Measurements from ENCODE around the gene SNRNP40. TPM values are rescaled to one million over a fixed set of nuclear protein-coding genes. Genes with fewer than 3 reads are reported as not detected.

Gene SNRNP40
- total RNA-seq, 4 donors from 2014 or later = 20.2 to 154 (median 32.3) TPM

DNA sequence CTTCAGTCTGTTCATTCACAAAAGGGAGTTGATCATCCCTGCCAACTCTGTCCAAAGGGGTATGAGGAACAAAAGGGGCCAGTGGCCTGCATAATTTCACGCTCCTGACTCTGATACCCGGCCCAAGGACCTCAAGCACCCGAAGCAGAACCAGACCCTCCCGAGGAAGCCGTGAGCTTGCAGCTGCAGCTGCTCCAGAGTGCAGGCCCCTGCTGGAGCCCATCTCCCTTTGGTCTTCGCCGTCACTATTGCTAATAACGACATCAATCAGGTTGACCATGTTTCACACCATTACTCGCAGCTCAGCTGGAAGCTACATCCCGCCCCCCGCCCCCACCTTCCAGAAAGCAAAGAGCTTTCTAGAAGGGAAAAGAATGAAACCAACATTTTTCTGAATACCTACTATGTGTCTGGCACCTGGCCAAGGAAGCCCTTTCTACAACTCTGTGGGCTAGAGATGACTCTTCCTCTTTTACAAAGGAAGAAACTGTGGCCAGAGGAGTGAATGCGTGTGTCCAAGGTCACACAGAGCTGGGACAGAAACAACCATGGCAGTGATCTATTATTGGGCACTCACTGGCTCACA lies 62.4 kb downstream of the SNRNP40 start:
- H3K27me3 ChIP-seq = peaks cover 48% of the 10 kb centered on the region
- TF ChIP-seq, protein P1, sequence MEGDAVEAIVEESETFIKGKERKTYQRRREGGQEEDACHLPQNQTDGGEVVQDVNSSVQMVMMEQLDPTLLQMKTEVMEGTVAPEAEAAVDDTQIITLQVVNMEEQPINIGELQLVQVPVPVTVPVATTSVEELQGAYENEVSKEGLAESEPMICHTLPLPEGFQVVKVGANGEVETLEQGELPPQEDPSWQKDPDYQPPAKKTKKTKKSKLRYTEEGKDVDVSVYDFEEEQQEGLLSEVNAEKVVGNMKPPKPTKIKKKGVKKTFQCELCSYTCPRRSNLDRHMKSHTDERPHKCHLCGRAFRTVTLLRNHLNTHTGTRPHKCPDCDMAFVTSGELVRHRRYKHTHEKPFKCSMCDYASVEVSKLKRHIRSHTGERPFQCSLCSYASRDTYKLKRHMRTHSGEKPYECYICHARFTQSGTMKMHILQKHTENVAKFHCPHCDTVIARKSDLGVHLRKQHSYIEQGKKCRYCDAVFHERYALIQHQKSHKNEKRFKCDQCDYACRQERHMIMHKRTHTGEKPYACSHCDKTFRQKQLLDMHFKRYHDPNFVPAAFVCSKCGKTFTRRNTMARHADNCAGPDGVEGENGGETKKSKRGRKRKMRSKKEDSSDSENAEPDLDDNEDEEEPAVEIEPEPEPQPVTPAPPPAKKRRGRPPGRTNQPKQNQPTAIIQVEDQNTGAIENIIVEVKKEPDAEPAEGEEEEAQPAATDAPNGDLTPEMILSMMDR (IDR thresholded peaks at IDR 0.05) = no peak
- TF ChIP-seq POLR2AphosphoS5 (IDR thresholded peaks at IDR 0.05) = no peak
- no peak for TF ChIP-seq POLR2A (IDR thresholded peaks at IDR 0.05)
- TF ChIP-seq EP300 (IDR thresholded peaks at IDR 0.05; ENCODE audit: low read depth) = no peak
- in situ Hi-C loops (cut with MboI; ENCODE audit: low pct_ligation_motif_present in 1 of 4, low pct_unique_long_range_greater_than_20kb in 1 of 4, low sequenced_read_pairs in 3 of 4) = no loop called here
- peaks cover 0 to 7% (median 6%) of the 10 kb centered on the region in 4 donors for H3K4me1 ChIP-seq
- no peak for DNase-seq
- H3K9me3 ChIP-seq = no peaks in the 10 kb centered on the region
- H3K36me3 ChIP-seq = no peaks in the 10 kb centered on the region
- no peak overlapping the region for H3K27ac ChIP-seq
- intact Hi-C loops (cut with DNase I; ENCODE audit: low total_unique reads) = no loop called here
- no peak overlapping the region for H3K4me3 ChIP-seq
- 48 to 64% methylated on average over 3 to 12 of the region's 12 CpGs for WGBS, 2 donors (ENCODE audit: low coverage in 1 of 2)

DNA sequence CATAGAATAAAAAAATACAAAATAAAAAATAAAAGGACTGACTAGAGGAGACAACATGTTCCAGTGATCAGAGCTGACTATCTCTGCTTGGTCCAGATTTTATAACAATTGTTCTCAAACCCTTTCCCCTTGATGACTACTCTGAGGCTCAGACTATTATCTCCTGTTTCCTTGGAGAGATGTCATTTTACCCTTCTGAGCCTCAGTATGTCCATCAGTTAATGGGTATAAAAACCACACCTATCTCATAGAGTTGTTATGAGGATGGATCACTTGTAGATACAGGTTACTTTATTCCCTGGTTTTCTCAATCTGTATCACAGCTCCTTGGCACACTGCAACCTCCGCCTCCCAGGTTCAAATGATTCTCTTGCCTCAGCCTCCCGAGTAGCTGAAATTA lies 63.9 kb downstream of the SNRNP40 start:
- H3K9me3 ChIP-seq = no peaks in the 10 kb centered on the region
- no peak for TF ChIP-seq POLR2AphosphoS5 (IDR thresholded peaks at IDR 0.05)
- no peak for TF ChIP-seq EP300 (IDR thresholded peaks at IDR 0.05; ENCODE audit: low read depth)
- TF ChIP-seq, protein P1 (IDR thresholded peaks at IDR 0.05) = no peak
- in situ Hi-C loops (cut with MboI; ENCODE audit: low pct_ligation_motif_present in 1 of 4, low pct_unique_long_range_greater_than_20kb in 1 of 4, low sequenced_read_pairs in 3 of 4) = no loop called here
- intact Hi-C loops (cut with DNase I; ENCODE audit: low total_unique reads) = no loop called here
- peaks cover 32% of the 10 kb centered on the region for H3K27me3 ChIP-seq
- WGBS, 2 donors (ENCODE audit: low coverage in 1 of 2) = 91 to 100% methylated on average over 2 of the region's 2 CpGs
- H3K27ac ChIP-seq = no peak overlapping the region
- no peak overlapping the region for H3K4me3 ChIP-seq
- H3K36me3 ChIP-seq = no peaks in the 10 kb centered on the region
- DNase-seq = no peak
- no peaks in the 10 kb centered on the region for H3K4me1 ChIP-seq

DNA sequence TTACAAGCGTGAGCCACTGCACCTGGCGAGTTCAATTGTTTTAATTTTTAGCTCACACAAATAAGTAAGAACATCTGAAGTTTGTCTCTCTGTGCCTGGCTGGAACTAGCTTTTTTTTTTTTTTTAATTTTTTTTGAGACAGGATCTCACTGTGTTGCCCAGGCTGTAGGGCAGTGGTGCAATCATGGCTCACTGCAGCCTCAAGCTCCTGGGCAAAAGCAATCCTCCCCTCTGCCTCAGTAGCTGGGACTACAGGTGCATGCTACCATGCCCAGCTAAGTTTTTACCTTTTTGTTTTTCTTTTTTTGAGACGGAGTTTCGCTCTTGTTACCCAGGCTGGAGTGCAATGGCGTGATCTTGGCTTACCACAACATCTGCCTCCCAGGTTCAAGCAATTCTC lies 64.8 kb downstream of the SNRNP40 start:
- Histone ChIP-seq H3K4me1 (no peaks in the 10 kb centered on the region), H3K4me3 (no peak overlapping the region), H3K36me3 (no peaks in the 10 kb centered on the region), H3K27ac (no peak overlapping the region), H3K27me3 (peaks cover 24% of the 10 kb centered on the region), H3K9me3 (no peaks in the 10 kb centered on the region)
- WGBS, 2 donors (ENCODE audit: low coverage in 1 of 2) = 94% methylated on average over 3 to 5 of the region's 5 CpGs
- no peak for DNase-seq
- in situ Hi-C loops (cut with MboI; ENCODE audit: low pct_ligation_motif_present in 1 of 4, low pct_unique_long_range_greater_than_20kb in 1 of 4, low sequenced_read_pairs in 3 of 4) = no loop called here
- TF ChIP-seq POLR2AphosphoS5 (IDR thresholded peaks at IDR 0.05) (no peak), EP300 (IDR thresholded peaks at IDR 0.05; ENCODE audit: low read depth) (no peak), POLR2A (IDR thresholded peaks at IDR 0.05) (no peak)
- TF ChIP-seq, protein P1 (IDR thresholded peaks at IDR 0.05) = no peak
- intact Hi-C loops (cut with DNase I; ENCODE audit: low total_unique reads) = no loop called here

- no peak for DNase-seq
- Histone ChIP-seq H3K36me3 (no peaks in the 10 kb centered on the region), H3K9me3 (no peaks in the 10 kb centered on the region), H3K4me1 (no peaks in the 10 kb centered on the region), H3K27me3 (peaks cover 13% of the 10 kb centered on the region), H3K27ac (no peak overlapping the region), H3K4me3 (no peak overlapping the region)
- TF ChIP-seq EP300 (IDR thresholded peaks at IDR 0.05; ENCODE audit: low read depth) (no peak), POLR2A (IDR thresholded peaks at IDR 0.05) (no peak), POLR2AphosphoS5 (IDR thresholded peaks at IDR 0.05) (no peak)
- TF ChIP-seq, protein P1 (IDR thresholded peaks at IDR 0.05) = no peak
- WGBS, 2 donors (ENCODE audit: low coverage in 1 of 2) = 56 to 80% methylated on average over 2 to 3 of the region's 3 CpGs
- intact Hi-C loops (cut with DNase I; ENCODE audit: low total_unique reads) (no loop called here), in situ Hi-C loops (cut with MboI; ENCODE audit: low pct_ligation_motif_present in 1 of 4, low pct_unique_long_range_greater_than_20kb in 1 of 4, low sequenced_read_pairs in 3 of 4) (no loop called here)
Measured at GRCh38 chr1:31230378-31230777, 66.2 kb downstream of the SNRNP40 start.
